HG03039 (cell line): ENCODE data around the gene MORN1.

ENCODE experiments used
- ATAC-seq: cut with Tn5 transposase; IDR thresholded peaks from one replicate; pipeline ENCODE4 v1.9.1; 2021; ENCODE audit warnings: mild to moderate bottlenecking, moderate library complexity; ENCODE audit not compliant: unreplicated experiment

MORN1 gene

DNA sequence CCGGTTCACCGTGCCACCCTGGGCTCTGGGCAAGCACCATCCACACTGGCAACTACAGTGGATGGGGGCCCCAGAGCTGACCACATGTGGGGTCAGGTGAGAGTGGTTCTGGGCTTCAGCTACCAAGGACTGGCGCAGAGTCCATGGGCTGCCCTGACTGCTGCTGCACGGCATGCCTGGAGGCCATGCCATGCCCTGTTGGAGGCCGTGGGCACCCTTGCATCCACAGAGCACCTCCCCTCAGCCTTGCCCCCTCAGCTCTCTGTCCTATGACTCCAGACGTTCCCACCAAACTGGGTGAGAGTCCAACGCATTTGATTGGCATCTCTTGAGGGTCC is 15.5 kb downstream of the MORN1 start:
- ATAC-seq: no peak

- ATAC-seq: no peak
Observed at GRCh38 chr1:2375246-2375922, 16.0 kb downstream of the MORN1 start.

- no peak for ATAC-seq
Observed at GRCh38 chr1:2374252-2375155, 16.9 kb downstream of the MORN1 start.

- ATAC-seq: no peak
Observed at GRCh38 chr1:2373551-2374251, 17.7 kb downstream of the MORN1 start.

DNA sequence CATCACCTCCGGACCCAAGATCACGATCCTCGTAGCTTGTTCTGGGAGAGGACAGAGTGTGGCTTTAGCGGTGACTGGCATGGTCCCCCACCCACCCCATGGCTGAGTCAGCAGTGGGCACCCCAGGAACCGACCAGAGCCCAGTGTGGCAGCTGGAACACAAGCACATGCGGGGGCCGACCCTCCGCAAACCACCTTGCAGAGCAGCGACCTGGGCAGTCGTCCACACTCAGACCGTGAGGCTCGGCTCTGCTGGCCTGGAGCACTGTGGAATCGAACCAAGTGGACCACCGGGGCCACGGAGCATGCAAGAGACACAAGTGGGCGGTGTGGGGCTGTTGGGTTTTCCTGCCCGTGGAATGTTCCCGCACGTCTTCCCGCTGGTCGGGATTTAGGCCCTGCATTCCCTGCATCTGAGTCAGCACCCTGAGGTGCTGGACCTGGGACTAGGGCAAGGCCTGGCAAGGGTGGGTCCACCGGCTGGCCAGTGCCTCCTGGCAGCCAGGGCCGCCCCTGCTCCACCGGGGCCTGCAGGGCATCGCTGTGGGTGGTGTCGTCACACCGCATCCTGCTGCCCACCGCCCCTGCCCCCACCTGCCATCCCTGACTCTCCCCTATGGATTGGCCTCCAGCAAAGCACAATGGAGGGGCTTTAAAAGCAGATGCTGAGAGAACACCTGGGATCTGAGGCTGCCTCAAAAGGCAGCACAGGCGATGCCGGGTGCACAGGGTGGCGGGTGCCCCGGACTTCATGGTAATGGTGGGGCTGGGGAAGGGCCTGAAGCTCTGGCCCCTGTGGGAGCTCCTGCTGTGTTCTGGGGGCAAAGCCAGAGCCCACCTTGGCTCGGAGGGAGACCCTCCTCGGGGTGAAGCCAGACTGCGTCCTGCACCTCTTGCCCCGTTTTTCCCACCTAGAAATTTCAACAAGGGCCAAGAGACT is 18.5 kb downstream of the MORN1 start:
- ATAC-seq: no peak

- no peak for ATAC-seq
Observed at GRCh38 chr1:2368053-2368744, 23.2 kb downstream of the MORN1 start.

GRCh38 chr1:2363847-2364513 is 27.4 kb downstream of the MORN1 start:
- ATAC-seq: no peak

DNA sequence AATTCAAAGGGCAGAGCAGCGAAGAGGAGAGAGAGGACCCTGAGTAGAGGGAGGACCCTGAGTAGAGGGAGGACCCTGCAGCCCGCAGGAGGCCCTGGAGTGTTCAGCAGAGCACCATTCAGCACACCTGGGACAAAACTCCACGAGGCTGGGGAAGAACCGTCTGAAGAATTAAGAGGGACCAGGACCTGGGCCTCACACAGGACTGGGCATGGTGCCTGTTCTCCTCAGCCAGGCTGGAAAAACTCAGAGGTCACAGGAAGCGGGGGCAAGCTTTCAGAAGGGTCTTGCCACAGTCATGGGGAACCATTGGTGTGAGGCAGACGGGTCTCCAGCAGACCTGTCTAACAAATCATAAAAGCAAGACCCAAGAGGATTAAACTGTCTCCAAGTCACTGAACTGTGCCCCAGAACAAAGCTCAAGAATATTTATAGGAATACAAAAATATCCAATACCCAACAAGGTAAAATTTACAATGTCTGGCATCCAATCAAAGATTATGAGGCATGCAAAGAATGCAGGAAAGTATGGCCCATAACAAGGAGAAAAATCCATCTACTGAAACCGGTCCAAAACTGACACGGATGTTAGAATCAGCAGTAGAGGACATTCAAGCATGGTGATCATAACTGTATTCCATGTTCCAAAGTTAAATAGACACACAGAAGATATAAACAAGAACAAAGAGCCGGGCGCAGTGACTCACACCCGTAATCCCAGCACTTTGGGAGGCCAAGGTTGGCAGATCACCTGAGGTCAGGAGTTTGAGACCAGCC is 30.6 kb downstream of the MORN1 start:
- ATAC-seq: no peak

DNA sequence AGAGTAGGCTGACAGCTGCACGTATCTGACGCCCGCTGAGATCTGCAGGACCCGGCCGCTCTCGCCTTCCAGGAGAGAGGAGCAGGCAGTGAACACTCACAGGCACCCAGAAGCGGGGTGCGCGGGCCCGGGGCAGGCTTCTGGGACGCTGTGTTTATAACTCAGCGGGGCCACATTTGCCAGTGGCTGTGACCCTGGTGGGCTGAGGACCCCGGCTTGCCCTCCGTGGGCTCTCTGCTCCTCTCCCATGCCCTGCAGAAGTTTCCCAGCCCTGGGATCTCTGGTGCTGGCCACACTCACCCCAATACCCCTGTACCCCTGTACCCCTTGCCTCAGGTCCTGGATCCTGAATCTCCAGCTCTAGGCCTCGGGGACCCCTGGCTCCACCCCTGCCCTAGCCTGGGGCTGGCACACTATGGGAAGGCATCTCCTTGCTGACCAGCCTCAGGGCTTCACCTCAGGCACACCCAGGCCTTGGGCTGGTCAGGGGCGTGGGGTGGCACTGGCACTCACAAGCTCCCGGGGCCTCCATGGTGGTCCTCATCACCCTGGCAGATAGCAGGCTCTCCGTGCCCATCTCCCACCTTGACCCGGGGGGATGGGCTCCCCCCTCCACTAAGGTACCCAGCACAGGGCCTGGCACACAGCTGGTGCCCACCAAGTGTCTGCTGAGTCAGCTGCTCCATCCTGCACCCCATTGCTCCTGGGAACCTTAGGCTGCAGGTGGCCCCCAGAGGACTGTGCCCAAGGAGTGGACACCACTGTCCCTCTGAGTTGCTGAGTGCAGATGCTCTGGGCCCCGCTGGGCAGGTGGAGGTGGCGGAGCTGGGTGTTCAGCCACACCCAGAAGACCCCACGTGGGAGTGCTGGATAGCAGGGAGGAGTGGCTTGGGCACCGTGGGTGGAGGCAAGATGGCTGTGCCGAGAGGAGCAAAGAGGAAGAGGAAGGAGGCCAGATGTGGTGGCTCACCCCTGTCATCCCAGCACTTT is 32.4 kb downstream of the MORN1 start:
- ATAC-seq: no peak

GRCh38 chr1:2358072-2358471 is 33.3 kb downstream of the MORN1 start:
- no peak for ATAC-seq

DNA sequence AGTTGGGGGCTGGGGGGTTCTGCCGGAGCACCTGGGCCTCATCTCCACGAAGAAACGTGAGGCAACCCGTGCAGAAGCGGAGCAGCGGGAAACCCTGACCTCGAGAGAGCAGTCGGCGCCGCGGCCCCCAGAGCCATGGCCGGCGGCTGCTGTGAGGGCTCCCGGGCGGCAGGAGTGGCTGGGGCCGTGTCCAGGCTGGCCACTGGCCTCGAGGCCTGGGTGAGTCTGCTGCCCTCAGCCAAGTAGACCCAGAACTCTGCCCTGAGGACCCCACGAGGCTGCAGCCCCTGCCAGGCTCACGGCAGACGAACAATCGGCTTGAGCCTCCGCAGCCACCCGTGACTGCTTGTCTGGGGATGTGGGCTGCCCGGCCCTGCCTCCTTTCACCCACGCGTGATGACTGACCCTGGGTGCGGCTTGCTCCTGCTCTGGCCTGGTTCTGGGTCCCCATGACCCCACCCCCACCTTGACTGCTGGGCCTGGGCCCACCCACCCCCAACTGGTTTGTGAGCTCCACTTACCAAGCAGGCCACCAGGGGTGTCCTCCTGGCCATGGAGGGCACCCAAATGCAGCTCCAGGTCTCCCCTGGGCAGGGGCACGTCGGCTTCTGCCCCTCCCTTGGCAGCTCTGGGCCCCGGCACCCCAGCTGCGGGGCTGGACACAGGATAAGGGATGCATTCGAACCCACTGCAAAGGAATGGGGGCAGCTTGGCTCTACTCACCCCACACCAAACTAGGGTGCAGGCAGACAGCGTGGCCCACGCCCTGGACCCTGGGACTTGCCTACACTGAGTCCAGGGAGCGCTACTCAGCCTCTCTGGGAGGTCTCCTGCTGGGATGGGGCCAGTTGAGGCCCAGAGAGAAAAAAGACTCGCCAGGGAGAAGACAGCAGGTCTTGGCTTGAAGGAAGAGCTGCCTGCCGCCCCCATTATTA is 34.2 kb downstream of the MORN1 start:
- no peak for ATAC-seq

GRCh38 chr1:2356401-2356800 is 35.0 kb downstream of the MORN1 start:
- ATAC-seq: no peak

DNA sequence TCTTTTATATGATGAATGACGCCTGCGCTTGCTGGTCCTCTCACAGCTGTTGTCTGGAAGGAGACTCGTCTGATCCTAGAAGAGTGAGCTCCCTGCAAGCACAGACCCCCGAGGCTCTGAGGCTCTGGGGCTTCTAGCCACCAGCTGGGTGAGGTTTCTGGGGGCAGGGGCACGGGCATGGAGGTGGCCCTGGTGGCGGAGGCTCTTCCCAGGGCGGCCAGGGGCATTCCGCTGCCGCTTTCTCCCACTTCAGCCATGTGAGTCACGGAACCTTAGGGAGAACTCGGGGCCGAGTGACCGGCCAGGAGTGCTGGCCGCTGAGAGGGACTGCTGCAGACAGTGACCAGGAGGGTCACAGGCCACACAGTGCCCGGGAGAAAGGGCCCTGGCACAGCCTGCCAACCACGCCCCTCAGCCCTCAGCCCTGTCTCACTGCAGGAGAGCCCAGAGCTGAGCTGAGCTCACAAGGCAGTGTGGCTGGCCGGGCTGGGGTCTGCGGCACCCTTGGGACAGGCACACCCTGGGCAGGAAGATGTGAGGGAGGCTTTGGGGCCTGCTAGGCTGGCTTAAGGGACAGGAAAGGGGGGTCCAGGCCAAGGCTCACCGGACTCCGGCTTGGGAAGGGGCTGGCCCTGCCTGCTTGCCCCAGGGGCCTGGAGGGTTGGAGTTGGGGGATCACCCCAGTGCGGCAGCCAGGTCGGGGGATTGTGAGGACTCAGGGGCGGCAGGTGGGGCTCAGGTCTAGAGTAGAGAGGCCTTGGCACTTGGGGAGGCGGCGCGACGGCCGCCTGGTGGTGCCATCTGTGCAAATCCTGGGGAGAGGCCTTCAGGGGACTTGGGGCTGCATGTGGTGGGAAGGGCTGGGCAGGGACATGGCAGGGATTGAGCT is 35.7 kb downstream of the MORN1 start:
- ATAC-seq: no peak

DNA sequence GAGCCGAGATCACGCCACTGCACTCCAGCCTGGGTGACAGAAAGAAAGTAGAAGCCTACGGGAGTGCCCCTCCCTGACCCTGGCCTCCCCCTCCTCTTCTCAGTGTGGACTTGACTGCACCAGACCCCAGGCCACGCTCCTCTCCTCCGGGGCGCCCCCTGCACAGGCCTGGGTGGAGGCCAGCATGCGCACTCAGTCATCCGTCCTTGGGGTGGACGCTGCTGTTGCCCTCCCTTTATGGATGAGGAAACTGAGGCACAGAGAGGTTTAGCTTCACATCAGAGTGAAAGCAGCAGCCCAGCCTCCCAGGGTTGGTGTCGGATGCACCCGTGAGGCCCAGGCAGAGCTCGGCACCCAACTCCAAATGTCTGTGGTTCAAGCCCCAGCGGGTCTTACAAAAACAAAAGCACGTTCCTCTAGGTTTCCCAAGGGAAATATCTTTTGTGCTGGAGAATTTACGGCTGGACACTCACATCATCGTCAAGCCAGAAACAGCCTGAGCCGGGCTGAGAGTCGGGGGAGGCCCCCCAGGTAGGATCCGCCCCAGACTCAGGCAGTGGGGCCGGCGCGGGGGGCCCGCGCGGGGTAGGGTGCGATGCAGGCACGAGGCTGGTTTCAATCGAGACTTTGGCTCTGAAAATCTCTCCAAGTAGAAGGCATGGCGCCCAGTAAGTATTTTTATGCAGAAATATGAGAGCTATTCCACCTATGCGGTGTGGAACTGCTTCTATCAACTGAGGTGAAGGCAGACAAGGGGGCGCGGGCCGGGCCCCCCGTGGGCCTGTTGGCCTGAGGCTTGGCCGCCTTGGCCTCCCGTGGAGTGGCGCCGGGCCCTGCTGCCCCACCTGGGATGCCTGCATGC is 36.6 kb downstream of the MORN1 start:
- no peak for ATAC-seq
